HUES48 (cell line): ENCODE results near the gene KLF5.
A peak's percentile ranks its signal among the peaks of the same experiment; 100 is the strongest.

Source experiments
- H3K27ac ChIP-seq: one replicate; pipeline ENCODE4 v1.7.0; 2013; ENCODE audit warnings: low read depth, low read length, inconsistent platforms
- H3K27me3 ChIP-seq: 2 replicates; pipeline ENCODE4 v1.6.1; 2013; ENCODE audit warnings: mild to moderate bottlenecking, low read length; ENCODE audit not compliant: control insufficient read depth, insufficient read depth
- H3K36me3 ChIP-seq: 2 replicates; pipeline ENCODE4 v1.6.1; 2013; ENCODE audit warnings: low read length; ENCODE audit not compliant: control insufficient read depth, insufficient read depth
- H3K4me1 ChIP-seq: 2 replicates; pipeline ENCODE4 v1.6.1; 2013; ENCODE audit warnings: mild to moderate bottlenecking, low read length; ENCODE audit not compliant: control insufficient read depth, insufficient read depth
- H3K4me3 ChIP-seq: 2 replicates; pipeline ENCODE4 v1.5.1; 2013; ENCODE audit warnings: mild to moderate bottlenecking, low read depth, low read length
- H3K9ac ChIP-seq: 2 replicates; pipeline ENCODE4 v1.6.1; 2013; ENCODE audit warnings: mild to moderate bottlenecking, low read depth, low read length, moderate library complexity
- H3K9me3 ChIP-seq: 2 replicates; pipeline ENCODE4 v1.6.1; 2013; ENCODE audit warnings: low read length; ENCODE audit not compliant: control insufficient read depth, insufficient read depth

KLF5 gene

DNA sequence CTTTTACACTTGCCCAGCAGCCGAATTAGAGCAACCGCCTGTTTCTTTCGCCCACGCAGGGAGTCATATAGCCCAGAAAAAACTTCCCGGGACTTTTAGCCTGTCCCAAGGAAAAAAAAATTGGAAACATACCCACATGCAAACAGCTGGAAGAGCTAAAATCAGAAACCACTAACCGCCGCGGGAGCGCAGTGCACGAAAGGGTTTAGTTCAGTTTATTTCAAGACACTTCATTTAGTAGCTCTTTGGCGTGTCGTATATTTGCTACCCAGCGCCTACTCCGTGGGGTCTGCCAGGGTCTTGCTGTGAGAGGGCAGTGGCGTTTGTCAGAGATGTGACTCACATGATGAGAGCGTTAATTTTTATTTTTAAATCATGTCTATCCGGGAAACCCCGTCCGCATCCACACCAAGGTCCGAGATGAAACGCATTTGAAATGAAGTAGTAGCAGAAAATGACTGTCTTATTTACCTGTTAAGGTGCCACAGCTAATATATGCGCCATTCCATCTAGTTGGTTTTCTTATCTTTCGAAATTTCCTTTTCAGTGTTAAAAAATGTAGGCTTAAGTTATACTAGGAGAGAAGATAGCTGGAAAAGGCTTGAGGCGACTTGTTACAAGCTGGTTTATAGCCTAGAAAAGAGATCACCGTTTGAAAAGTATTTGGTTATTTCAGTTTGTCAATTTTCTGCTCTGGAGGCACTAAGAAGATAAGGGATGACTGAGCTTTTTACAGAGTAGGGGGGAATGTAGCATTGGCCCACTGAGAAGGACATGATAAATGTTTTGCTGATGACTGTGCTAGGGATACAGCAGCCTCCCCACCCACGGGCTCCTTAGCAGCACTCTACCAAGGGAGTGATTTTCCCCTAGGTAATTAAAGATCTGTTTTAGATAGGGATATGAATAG is 1.7 kb downstream of the KLF5 start:
- Histone ChIP-seq H3K27ac (no peak overlapping the region), H3K27me3 (peaks cover 70% of the 10 kb centered on the region)

DNA sequence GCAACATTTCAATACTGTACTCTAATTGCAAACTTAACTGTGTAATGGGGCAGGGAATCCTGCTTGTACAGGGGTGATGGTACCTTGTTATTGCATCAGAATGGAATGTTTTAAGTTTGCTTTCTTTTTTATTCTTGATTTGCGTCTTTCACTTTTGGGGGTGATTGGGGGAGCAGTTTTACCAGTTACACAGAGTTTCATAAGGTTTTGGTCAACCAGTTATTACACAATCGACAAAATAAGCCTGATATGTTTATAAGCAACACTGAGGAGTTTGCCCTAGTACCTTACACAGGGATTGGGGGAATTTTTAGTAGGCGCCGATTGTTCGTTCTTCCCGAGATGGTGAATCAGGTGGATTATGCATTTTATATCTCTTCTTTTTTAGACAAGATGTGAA is 2.7 kb downstream of the KLF5 start:
- Histone ChIP-seq H3K27ac (no peak overlapping the region), H3K9me3 (no peaks in the 10 kb centered on the region), H3K27me3 (peaks cover 67% of the 10 kb centered on the region), H3K36me3 (no peaks in the 10 kb centered on the region), H3K9ac (no peak overlapping the region), H3K4me3 (no peak overlapping the region), H3K4me1 (peaks cover 46% of the 10 kb centered on the region)

More for the DNA sequence above, 1.7 kb downstream of the KLF5 start:
- Histone ChIP-seq H3K9ac (peak overlapping the region; percentile 5; the same call in 1 of the 2 replicates), H3K4me1 (peaks cover 46% of the 10 kb centered on the region), H3K36me3 (no peaks in the 10 kb centered on the region), H3K9me3 (no peaks in the 10 kb centered on the region), H3K4me3 (peak overlapping the region; percentile 73)

DNA sequence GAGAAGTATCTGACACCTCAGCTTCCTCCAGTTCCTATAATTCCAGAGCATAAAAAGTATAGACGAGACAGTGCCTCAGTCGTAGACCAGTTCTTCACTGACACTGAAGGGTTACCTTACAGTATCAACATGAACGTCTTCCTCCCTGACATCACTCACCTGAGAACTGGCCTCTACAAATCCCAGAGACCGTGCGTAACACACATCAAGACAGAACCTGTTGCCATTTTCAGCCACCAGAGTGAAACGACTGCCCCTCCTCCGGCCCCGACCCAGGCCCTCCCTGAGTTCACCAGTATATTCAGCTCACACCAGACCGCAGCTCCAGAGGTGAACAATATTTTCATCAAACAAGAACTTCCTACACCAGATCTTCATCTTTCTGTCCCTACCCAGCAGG is 3.1 kb downstream of the KLF5 start:
- no peak overlapping the region for H3K4me3 ChIP-seq
- H3K9ac ChIP-seq = no peak overlapping the region
- no peaks in the 10 kb centered on the region for H3K9me3 ChIP-seq
- no peak overlapping the region for H3K27ac ChIP-seq
- peaks cover 63% of the 10 kb centered on the region for H3K27me3 ChIP-seq
- H3K36me3 ChIP-seq = no peaks in the 10 kb centered on the region
- peaks cover 47% of the 10 kb centered on the region for H3K4me1 ChIP-seq

DNA sequence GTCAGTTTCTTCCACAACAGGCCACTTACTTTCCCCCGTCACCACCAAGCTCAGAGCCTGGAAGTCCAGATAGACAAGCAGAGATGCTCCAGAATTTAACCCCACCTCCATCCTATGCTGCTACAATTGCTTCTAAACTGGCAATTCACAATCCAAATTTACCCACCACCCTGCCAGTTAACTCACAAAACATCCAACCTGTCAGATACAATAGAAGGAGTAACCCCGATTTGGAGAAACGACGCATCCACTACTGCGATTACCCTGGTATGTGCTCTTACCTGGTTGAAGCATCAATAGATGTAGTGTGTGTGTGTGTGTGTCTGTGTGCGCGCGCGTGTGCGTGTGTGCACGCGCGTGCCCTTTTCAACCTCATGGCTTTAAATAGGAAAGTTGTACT is 3.7 kb downstream of the KLF5 start:
- H3K27me3 ChIP-seq = peaks cover 57% of the 10 kb centered on the region
- no peak overlapping the region for H3K27ac ChIP-seq
- H3K9ac ChIP-seq = no peak overlapping the region
- no peak overlapping the region for H3K4me3 ChIP-seq
- H3K36me3 ChIP-seq = no peaks in the 10 kb centered on the region
- peaks cover 47% of the 10 kb centered on the region for H3K4me1 ChIP-seq
- H3K9me3 ChIP-seq = no peaks in the 10 kb centered on the region

DNA sequence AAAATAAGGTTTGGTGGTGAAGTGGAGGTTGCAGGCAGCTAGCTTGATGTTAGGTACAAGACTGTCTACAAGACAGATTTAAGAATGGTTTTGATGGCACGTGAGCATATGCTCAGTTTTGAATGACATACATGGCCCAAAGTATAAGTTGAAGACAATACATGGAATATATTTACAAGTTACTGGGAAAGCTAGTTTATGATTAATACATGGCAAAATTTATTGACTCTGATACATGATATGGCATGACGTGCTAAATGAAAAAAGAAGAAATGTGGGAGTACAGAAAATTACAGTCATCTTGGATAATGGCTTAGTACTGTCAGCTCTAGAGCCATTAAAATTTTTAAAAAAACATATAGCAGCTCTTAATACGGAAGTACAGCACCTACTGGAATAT is 4.4 kb downstream of the KLF5 start:
- H3K36me3 ChIP-seq = no peaks in the 10 kb centered on the region
- no peak overlapping the region for H3K9ac ChIP-seq
- no peak overlapping the region for H3K4me3 ChIP-seq
- peaks cover 47% of the 10 kb centered on the region for H3K4me1 ChIP-seq
- H3K27me3 ChIP-seq = peaks cover 50% of the 10 kb centered on the region
- no peak overlapping the region for H3K27ac ChIP-seq
- no peaks in the 10 kb centered on the region for H3K9me3 ChIP-seq

DNA sequence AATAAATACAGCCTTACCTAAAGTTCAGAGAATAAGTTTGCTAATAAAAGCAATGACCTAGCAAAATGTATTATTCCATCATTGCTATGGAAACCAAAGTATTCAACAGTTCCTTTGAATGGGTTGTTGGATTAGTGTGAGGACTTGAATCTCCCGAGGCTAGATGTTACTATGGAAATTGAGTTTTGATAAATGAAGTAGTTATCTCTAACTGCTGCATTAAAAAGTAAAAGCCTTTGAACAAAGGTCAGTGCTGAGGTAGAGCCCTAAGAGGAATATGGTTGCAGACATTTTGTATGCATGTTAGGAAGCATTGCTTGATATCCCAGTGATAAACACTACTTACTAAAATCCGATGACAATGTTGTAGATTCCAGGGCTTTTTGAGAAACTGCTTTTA is 6.2 kb downstream of the KLF5 start:
- Histone ChIP-seq H3K9ac (no peak overlapping the region), H3K4me1 (peaks cover 47% of the 10 kb centered on the region), H3K27ac (no peak overlapping the region), H3K9me3 (no peaks in the 10 kb centered on the region), H3K27me3 (peaks cover 44% of the 10 kb centered on the region), H3K36me3 (no peaks in the 10 kb centered on the region), H3K4me3 (no peak overlapping the region)

DNA sequence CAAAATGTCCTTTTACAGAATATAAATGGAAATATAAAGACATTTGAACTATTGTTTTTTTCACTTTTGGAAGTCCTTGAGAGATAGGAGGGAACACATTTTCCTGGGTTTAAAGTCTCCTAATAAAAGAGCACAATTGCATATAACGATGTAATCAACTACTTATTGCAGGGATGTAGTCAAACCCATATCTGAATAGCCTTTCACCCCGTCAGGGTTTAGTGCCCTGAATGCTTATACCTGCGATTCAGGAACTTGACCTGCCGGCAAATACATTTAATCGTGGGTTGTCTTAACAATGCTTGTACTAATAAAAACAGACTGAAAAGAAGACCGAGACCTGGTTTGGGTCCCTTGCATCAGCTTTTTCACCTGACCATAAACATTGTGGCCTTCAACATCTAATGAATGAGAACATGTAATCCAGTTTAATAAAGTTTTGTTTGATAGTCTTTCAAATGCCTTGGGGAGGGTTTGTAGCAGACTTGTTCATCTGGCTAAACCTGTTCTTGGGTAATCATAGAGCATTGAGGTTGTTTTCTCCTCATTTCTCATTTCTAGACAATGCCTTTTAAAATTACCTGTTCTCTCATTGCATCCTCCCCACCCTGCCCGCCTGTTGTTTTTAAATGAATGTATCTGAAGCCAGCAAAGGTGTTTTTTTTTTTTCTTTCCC is 7.0 kb downstream of the KLF5 start:
- H3K4me1 ChIP-seq = peaks cover 45% of the 10 kb centered on the region
- H3K4me3 ChIP-seq = no peak overlapping the region
- H3K9ac ChIP-seq = no peak overlapping the region
- no peaks in the 10 kb centered on the region for H3K9me3 ChIP-seq
- H3K27ac ChIP-seq = no peak overlapping the region
- H3K27me3 ChIP-seq = peaks cover 36% of the 10 kb centered on the region
- H3K36me3 ChIP-seq = no peaks in the 10 kb centered on the region

DNA sequence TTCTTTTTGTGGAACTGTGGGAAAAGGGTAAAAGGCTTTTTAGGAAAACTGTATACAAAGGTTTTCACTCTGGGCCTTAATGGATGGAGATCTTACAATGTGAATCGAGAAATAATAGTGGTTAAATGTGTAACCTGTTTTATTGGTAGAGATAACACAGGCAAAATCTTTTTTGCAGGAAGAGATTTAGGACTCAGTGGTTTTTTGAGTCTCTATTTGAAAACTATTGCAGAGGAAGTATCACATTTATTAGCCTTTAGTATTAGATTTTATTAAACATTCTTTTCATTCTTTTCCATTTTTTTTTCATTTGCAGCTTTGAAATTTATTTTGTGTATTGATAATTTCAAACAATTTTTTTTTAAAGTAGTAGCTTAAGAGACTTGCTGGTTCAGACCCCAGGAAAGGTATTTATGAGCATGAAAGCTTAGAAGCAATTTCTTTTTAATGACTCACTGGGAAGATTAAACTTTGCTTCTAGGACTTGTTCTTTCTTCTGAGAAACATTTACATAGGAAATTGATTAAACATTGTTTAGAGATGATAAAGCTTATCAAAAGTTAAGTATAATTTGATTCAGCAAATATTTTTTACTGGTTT is 10.5 kb downstream of the KLF5 start:
- H3K36me3 ChIP-seq = no peaks in the 10 kb centered on the region
- H3K9me3 ChIP-seq = no peaks in the 10 kb centered on the region
- H3K27me3 ChIP-seq = peaks cover 4% of the 10 kb centered on the region; the same call in 1 of the 2 replicates
- no peak overlapping the region for H3K9ac ChIP-seq
- no peak overlapping the region for H3K4me3 ChIP-seq
- H3K4me1 ChIP-seq = peaks cover 40% of the 10 kb centered on the region
- no peak overlapping the region for H3K27ac ChIP-seq

DNA sequence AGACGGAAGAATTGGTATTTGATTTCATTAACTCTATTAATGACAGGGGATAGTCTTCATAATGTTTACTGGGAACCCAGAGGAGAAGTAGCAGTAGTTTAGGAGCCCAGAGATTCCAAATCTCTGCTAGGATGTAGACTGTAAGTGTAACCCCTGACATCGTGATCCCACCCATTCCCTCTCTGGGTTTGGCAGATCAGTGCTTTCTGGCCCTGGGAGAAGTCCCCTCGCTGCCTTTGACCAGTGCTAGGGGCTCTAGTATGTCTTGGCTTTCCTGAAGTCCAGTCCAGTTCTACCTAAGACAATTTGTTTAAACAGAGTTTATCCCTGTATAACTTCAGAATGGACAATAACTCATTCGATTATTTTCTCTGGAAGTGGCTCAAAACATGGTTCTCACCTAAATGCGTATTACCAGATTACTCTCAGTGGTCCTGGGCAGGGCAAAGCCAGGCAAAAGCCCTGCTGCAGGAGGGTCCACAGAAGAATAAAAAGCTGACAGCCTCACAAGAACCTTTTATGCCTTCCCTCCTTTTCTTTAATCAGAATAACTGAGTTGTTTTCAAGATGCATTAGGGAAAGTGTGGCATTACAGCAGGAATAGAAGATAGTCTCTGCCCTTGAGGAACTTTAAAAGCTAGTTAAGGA is 11.8 kb downstream of the KLF5 start:
- H3K4me3 ChIP-seq = no peak overlapping the region

DNA sequence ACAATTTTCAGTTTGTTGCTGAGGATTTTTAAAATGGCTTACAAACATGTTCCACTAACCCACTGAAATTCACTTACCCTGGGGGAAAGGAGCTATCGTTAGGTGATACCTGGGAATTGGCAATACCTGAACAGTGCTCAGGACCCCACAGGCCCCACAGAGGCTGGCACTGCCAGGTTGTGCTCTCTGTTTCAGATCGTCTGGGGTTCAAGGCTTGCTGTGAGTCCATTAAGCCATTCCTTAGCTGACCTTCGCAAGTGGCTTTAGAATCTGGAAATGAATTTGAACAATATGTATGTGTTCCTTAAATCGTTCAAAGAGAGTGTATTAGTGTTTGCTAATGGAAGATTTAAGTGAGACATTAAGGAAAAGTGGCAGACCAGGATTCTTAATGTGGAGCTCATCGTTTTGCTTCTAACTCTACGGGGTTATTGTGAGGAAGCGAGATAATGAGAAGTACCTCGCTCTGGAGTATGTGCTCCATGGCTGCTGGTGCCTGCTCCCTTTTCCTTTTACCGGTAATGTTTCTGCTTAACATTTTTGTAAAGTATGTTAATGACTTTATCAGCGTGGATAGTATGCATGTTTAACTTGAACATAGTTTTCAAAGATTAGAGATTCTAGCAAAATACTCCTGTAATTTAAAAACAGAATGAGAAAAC is 13.6 kb downstream of the KLF5 start:
- Histone ChIP-seq H3K4me1 (peaks cover 40% of the 10 kb centered on the region), H3K4me3 (no peak overlapping the region), H3K27me3 (peaks cover 10% of the 10 kb centered on the region; the same call in 1 of the 2 replicates), H3K36me3 (no peaks in the 10 kb centered on the region), H3K9me3 (no peaks in the 10 kb centered on the region), H3K9ac (no peak overlapping the region), H3K27ac (no peak overlapping the region)

More for the DNA sequence above, 11.8 kb downstream of the KLF5 start:
- Histone ChIP-seq H3K4me1 (peaks cover 42% of the 10 kb centered on the region), H3K27me3 (no peaks in the 10 kb centered on the region; the same call in 1 of the 2 replicates), H3K9me3 (no peaks in the 10 kb centered on the region), H3K36me3 (no peaks in the 10 kb centered on the region), H3K9ac (no peak overlapping the region), H3K27ac (no peak overlapping the region)
